NOMO-1 (cell line): Measurements from ENCODE around the gene MTERF4.
"Not testable (repeated sequence)": the region's sequence is repeated elsewhere in the genome, so short reads cannot be mapped to it uniquely, and the experiment has no call there.

Source experiments
- DNase-seq, 2 experiments: peaks; one replicate each; lab custom pipeline; 2025; ENCODE audit not compliant: unreplicated experiment in 2 of 2; lab: John Stamatoyannopoulos, UW

Gene MTERF4

DNA sequence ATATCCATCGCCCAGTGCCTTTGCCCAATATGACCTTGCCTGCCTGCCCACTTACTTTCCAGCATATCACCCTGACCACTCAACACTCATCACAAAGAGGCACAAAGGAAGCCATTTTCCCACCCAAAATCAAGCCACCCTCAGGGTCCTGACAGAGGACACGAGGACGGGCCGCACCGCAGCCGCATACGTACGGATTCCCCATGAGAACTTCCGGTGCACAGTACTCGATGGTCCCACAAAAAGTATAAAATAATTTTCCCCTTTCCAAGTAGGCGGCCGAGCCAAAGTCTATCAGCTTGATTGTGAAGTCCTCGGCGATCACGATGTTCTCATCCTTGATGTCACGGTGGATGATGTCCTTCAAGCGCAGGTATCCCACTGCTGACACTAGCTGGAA lies 10.0 kb upstream of the MTERF4 start:
- DNase-seq: no peak

- DNase-seq: no peak
Observed at GRCh38 chr2:241111440-241111805, 9.3 kb upstream of the MTERF4 start.

DNA sequence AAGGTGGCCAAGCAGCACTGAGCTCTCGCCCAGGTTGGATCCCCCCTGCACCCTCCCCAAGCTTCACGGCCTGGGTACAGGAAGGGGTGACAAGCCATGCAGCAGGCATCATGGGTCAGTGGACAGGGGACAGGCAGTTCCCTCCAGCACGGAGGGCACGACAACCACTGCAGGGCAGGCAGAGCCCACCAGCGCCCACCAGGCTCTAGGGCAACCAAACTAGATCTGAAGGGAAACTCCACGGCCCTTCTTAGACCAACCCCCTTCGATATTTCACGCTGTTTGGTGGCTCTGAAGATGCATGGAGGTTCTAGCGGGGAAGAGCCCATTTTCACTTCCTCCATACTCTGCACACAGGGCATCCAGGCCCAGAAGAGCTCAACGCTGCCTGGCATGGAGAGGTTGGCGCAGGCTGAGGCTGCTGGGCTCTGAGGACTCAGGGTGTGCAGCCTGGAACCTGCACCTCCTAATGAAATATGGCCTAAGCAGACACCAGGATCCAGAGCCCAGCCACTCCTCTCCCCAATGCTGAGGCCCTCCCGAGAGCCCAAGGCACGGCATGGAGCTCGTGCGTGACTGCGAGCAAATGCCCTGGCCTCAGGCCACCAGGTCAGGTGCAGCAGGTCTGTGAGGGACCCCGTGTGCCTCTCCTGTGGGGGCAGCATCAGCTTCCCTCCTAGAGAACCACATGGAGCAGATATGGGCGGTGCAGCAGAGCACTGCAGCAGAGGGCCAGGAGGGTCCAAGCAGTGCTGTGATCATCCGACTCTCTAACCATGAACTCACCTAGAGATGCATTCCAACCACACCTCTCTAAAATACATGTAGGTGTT lies 8.7 kb upstream of the MTERF4 start:
- no peak for DNase-seq

GRCh38 chr2:241110089-241110606 lies 8.1 kb upstream of the MTERF4 start:
- no peak for DNase-seq

GRCh38 chr2:241109210-241110088 lies 7.4 kb upstream of the MTERF4 start:
- no peak for DNase-seq

- DNase-seq: no peak
Observed at GRCh38 chr2:241108271-241109209, 6.5 kb upstream of the MTERF4 start.

- DNase-seq: no peak
Observed at GRCh38 chr2:241107031-241107783, 5.1 kb upstream of the MTERF4 start.

GRCh38 chr2:241105641-241106040 lies 3.6 kb upstream of the MTERF4 start:
- no peak for DNase-seq

DNA sequence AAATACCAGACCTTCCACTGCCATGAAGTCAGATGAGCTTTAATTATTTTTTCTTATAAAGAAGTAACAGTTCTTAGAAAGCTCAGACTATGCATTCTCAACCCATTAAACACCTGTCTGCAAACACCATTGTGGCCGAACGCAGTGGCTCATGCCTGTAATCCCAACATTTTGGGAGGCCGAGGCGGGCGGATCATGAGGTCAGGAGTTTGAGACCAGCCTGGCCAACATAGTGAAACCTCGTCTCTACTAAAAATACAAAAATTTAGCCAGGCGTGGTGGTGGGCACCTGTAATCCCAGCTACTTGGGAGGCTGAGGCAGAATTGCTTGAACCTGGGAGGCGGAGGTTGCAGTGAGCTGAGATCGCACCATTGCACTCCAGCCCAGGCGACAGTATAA lies 2.5 kb upstream of the MTERF4 start:
- DNase-seq: not testable (repeated sequence)

DNA sequence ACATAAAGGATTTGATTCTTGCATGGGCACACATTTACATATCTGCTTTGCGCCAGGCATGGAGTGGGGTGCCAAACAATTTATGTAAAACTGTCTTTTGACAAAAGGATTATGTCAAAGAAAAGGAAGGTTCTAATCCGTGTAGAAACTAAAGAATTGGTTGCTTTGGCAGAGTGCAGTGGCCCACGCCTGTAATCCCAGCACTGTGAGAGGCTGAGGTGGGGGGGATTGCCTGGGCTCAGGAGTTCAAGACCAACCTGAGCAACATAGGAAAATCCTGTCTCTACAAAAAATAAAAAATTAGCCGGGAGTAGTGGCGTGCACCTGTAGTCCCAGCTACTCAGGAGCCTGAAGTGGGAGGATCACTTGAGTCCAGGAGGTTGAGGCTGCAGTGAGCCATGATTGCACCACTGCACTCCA lies 1.1 kb upstream of the MTERF4 start:
- DNase-seq: no peak

GRCh38 chr2:241099246-241099645 lies 2.8 kb downstream of the MTERF4 start:
- no peak for DNase-seq

DNA sequence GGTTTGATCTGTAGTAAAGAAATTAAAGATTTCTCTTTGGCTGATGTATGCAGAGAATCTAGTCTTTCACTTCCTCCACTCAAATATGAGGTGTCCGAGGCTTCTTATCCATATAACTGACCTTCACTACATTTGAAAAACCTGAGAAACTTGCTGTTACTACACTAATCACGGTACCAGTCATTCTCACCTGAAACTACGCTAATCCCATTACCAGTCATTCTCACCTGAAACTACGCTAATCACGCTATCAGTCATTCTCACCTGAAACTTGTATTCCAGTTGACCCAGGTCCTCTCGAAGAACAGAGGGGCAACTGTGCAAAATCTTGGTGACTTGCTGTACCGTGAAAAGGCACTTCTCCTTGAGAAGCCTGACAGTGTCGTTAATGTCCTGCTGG lies 5.1 kb downstream of the MTERF4 start:
- no peak for DNase-seq

DNA sequence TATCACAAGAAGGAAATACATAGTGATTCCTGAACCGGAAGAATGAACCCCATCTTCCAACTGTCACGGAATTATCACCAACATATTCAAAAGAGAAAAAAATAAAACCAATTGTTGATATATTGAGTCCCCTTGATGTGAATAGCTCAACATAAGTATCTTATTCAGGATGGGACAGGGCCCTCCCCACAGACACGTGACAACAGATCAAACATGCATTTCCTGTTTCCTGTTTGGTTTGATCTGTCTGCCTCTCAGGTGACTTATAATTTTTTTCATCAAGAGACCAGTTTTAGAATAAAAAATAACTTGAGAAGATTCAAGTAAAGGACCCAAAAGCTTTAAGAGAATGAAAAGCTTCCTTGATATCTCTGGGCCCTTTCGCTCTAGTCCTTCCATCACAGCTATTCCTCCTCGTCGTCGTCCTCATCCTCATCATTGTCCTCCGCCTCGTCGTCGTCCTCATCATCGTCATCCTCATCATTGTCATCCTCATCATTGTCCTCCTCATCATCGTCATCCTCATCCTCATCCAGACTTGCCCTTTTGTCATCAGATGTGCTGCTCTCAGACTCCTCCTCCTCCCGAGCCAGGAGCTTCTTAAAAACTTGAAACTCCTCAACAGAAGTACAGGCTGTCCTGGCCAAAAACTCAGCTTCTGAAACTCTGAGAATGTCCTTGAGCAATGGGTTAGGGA lies 6.3 kb downstream of the MTERF4 start:
- DNase-seq: no peak

GRCh38 chr2:241094924-241095420 lies 7.1 kb downstream of the MTERF4 start:
- no peak for DNase-seq

GRCh38 chr2:241094172-241094571 lies 7.9 kb downstream of the MTERF4 start:
- no peak for DNase-seq

- DNase-seq: not testable (repeated sequence)
Observed at GRCh38 chr2:241093133-241093781, 8.8 kb downstream of the MTERF4 start.

DNA sequence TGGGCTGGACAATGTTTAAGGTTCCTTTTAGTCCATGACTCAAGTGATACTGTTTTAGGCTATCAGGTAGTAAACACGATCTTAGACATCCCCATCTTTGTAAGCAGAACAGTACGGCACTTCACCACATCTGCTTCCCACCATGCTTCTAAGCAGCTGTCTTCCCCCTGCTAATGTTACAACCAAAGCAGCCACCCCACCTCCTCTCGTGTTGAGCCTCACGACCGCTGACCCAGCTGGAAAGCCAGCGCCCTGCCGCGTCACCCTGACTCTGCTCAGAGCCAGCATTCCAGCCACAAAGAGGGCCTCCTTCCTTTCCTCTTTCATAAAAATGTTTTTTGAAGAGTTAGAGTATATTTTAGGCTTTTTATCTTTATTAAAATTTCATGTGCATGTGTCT lies 9.4 kb downstream of the MTERF4 start:
- DNase-seq: no peak

DNA sequence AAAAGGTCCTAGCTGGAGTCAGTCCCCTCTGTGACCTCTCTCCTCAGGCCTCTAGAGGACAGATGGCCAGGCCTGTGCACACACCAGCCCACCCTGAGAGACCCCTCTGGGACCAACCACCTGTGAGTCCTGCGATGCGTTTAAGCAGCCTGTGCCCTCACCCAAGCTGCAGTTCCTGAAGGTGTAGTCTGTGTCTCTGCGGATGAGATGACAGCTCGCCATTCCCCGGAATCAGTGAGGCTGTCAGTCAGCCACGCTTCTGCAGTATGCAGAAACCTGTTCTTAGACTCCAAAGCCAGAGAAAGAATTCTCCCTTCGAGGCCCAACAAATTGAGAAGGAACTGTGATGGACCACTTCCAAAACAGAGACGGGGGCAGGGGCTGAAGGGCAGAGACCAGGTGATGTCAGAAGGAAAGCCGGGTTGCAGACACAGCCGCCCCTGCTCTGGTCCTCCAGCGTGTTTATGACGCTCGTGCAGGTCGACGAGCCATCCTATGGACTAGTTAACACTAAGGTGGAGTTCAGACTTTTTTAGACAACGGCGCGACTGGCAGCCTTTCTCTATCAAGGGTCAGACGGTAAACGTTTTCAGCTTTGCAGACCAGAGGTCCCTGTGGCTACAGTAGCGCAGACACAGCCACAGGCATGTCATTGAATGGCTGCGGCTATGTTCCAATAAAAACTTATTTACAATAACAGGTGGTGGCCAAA lies 10.2 kb downstream of the MTERF4 start:
- DNase-seq: no peak
